GM12892 (cell line): ENCODE results near the gene ADAMTS10.

Experiments used
- POLR2A ChIP-seq: IDR thresholded peaks from 2 replicates; pipeline ENCODE4 v1.6.1; 2011; ENCODE audit warnings: low read depth, low read length, control low read depth
- TAF1 ChIP-seq: IDR thresholded peaks from 2 replicates; pipeline ENCODE4 v1.6.1; 2011; ENCODE audit warnings: low read depth, mild to moderate bottlenecking, control low read depth, low read length, borderline replicate concordance

DNA sequence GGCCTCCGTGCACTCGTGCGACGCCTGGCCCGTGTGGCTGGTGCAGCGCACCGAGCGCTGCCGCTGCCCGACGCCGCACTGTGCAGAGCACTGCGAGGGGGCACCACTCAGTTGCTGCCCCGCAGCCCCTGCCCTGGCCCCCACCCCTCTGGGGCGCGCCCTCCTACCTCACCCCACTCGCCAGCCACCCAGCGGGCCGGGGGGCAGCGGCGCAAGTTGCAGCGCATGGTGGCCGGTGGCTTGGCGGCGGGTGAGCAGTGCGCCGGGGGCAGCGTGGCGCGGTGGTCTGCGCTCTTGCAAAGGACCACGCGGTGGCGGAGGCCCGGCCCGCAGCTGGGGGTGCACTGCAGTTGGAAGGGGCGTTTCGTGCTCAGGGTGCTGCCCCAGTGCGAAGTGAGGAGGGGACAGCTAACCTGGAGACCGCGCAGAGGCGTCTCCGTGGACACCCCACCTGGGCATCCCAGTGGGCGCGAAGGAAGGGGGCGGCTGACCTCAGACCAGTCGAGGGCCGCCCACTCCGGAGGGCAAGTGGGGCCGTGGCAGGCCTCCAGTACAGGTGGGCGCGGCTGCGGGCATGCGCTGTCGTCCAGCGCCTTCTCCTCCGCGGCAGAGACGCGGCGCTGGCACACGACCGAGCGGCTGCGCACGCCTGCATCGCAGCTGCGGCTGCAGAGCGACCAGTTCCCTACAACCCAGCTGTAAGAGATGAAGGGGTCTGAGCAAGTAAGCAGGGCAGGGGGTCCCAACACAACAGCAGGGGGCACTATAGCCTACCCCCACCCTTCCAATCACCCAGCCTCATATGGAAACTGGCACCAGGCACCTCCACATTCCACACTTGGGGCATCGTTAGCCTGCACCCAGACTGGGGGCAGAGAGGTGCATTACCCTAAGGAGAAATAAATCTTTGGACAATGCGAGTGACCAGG, 25.3 kb downstream of the ADAMTS10 start:
- TF ChIP-seq POLR2A (no peak), TAF1 (no peak)
